ENCODE results near the gene EXOC6B.
"Not testable (repeated sequence)": the region's sequence is repeated elsewhere in the genome, so short reads cannot be mapped to it uniquely, and the experiment has no call there.

EXOC6B gene

GRCh38 chr2:72603481-72603880, 222.4 kb downstream of the EXOC6B start:
- H3K4me3 Mint-ChIP-seq: peak overlapping the region in 1 of 2 donors; percentile 33
- ATAC-seq: no peak
- H3K4me1 Mint-ChIP-seq: peaks cover 20% of the 10 kb centered on the region
- no peak for DNase-seq
- H3K27me3 Mint-ChIP-seq: no peaks in the 10 kb centered on the region
- H3K9me3 Mint-ChIP-seq: peaks cover 0 to 7% of the 10 kb centered on the region in 2 donors
- H3K27ac Mint-ChIP-seq: peak overlapping the region; percentile 28 to 90

- no peaks in the 10 kb centered on the region for H3K27me3 Mint-ChIP-seq
- no peak overlapping the region for H3K4me3 Mint-ChIP-seq
- H3K4me1 Mint-ChIP-seq: peaks cover 20% of the 10 kb centered on the region
- H3K27ac Mint-ChIP-seq: peak overlapping the region in 1 of 2 donors; percentile 35
- DNase-seq: no peak
- no peak for ATAC-seq
- no peaks in the 10 kb centered on the region for H3K9me3 Mint-ChIP-seq
Measured at GRCh38 chr2:72602711-72603110, 223.1 kb downstream of the EXOC6B start.

- H3K4me1 Mint-ChIP-seq: peaks cover 20% of the 10 kb centered on the region
- H3K27me3 Mint-ChIP-seq: no peaks in the 10 kb centered on the region
- H3K9me3 Mint-ChIP-seq: no peaks in the 10 kb centered on the region
- no peak overlapping the region for H3K4me3 Mint-ChIP-seq
- no peak overlapping the region for H3K27ac Mint-ChIP-seq
- ATAC-seq (no peak), DNase-seq (no peak)
Measured at GRCh38 chr2:72602095-72602494, 223.7 kb downstream of the EXOC6B start.

- not testable (repeated sequence) for H3K4me1 Mint-ChIP-seq, H3K9me3 Mint-ChIP-seq, ATAC-seq, H3K4me3 Mint-ChIP-seq, H3K27ac Mint-ChIP-seq, H3K27me3 Mint-ChIP-seq, DNase-seq
Measured at GRCh38 chr2:72583836-72584235, 242.0 kb downstream of the EXOC6B start.

GRCh38 chr2:72583376-72583775, 242.5 kb downstream of the EXOC6B start:
- peaks cover 0 to 7% of the 10 kb centered on the region in 2 donors for H3K9me3 Mint-ChIP-seq
- no peaks in the 10 kb centered on the region for H3K4me1 Mint-ChIP-seq
- H3K4me3 Mint-ChIP-seq: no peak overlapping the region
- H3K27me3 Mint-ChIP-seq: no peaks in the 10 kb centered on the region
- ATAC-seq: no peak
- DNase-seq: no peak
- H3K27ac Mint-ChIP-seq: no peak overlapping the region

- no peak for DNase-seq
- Mint-ChIP-seq H3K27me3 (no peaks in the 10 kb centered on the region), H3K27ac (peak overlapping the region in 1 of 2 donors; percentile 35), H3K4me1 (no peaks in the 10 kb centered on the region), H3K9me3 (peaks cover 0 to 7% of the 10 kb centered on the region in 2 donors), H3K4me3 (no peak overlapping the region)
- ATAC-seq: no peak
Measured at GRCh38 chr2:72581560-72582181, 244.2 kb downstream of the EXOC6B start.

- H3K4me1 Mint-ChIP-seq: no peaks in the 10 kb centered on the region
- no peak overlapping the region for H3K4me3 Mint-ChIP-seq
- no peak overlapping the region for H3K27ac Mint-ChIP-seq
- no peaks in the 10 kb centered on the region for H3K27me3 Mint-ChIP-seq
- H3K9me3 Mint-ChIP-seq: no peaks in the 10 kb centered on the region
- no peak for DNase-seq
- ATAC-seq: no peak
Measured at GRCh38 chr2:72579591-72580180, 246.1 kb downstream of the EXOC6B start.

- Mint-ChIP-seq H3K4me3 (no peak overlapping the region), H3K4me1 (no peaks in the 10 kb centered on the region), H3K27me3 (no peaks in the 10 kb centered on the region), H3K9me3 (no peaks in the 10 kb centered on the region), H3K27ac (no peak overlapping the region)
- ATAC-seq (no peak), DNase-seq (no peak)
Measured at GRCh38 chr2:72576861-72577260, 249.0 kb downstream of the EXOC6B start.

- no peaks in the 10 kb centered on the region for H3K27me3 Mint-ChIP-seq
- H3K4me1 Mint-ChIP-seq: no peaks in the 10 kb centered on the region
Measured at GRCh38 chr2:72576459-72576858, 249.4 kb downstream of the EXOC6B start.

GRCh38 chr2:72574886-72575285, 250.9 kb downstream of the EXOC6B start:
- DNase-seq (no peak), ATAC-seq (no peak)
- Mint-ChIP-seq H3K27ac (no peak overlapping the region), H3K9me3 (no peaks in the 10 kb centered on the region), H3K27me3 (no peaks in the 10 kb centered on the region), H3K4me1 (no peaks in the 10 kb centered on the region), H3K4me3 (no peak overlapping the region)

More at GRCh38 chr2:72576459-72576858, 249.4 kb downstream of the EXOC6B start:
- ATAC-seq (no peak), DNase-seq (no peak)
- Mint-ChIP-seq H3K4me3 (no peak overlapping the region), H3K9me3 (no peaks in the 10 kb centered on the region), H3K27ac (no peak overlapping the region)

- no peaks in the 10 kb centered on the region for H3K9me3 Mint-ChIP-seq
- no peak for DNase-seq
- no peak overlapping the region for H3K27ac Mint-ChIP-seq
- no peaks in the 10 kb centered on the region for H3K4me1 Mint-ChIP-seq
- H3K4me3 Mint-ChIP-seq: no peak overlapping the region
- H3K27me3 Mint-ChIP-seq: no peaks in the 10 kb centered on the region
- no peak for ATAC-seq
Measured at GRCh38 chr2:72573232-72573631, 252.6 kb downstream of the EXOC6B start.

GRCh38 chr2:72572501-72572900, 253.3 kb downstream of the EXOC6B start:
- Mint-ChIP-seq H3K4me1 (no peaks in the 10 kb centered on the region), H3K27me3 (no peaks in the 10 kb centered on the region), H3K4me3 (no peak overlapping the region), H3K9me3 (no peaks in the 10 kb centered on the region), H3K27ac (no peak overlapping the region)
- ATAC-seq (no peak), DNase-seq (no peak)

GRCh38 chr2:72570413-72570812, 255.4 kb downstream of the EXOC6B start:
- no peaks in the 10 kb centered on the region for H3K4me1 Mint-ChIP-seq
- ATAC-seq (no peak), DNase-seq (no peak)
- no peaks in the 10 kb centered on the region for H3K9me3 Mint-ChIP-seq
- no peak overlapping the region for H3K27ac Mint-ChIP-seq
- H3K4me3 Mint-ChIP-seq: no peak overlapping the region
- H3K27me3 Mint-ChIP-seq: no peaks in the 10 kb centered on the region

GRCh38 chr2:72562451-72563153, 263.2 kb downstream of the EXOC6B start:
- H3K4me1 Mint-ChIP-seq: no peaks in the 10 kb centered on the region
- no peaks in the 10 kb centered on the region for H3K9me3 Mint-ChIP-seq
- H3K27ac Mint-ChIP-seq: no peak overlapping the region
- no peak overlapping the region for H3K4me3 Mint-ChIP-seq
- DNase-seq: no peak
- ATAC-seq: no peak
- no peaks in the 10 kb centered on the region for H3K27me3 Mint-ChIP-seq

GRCh38 chr2:72561621-72562318, 264.1 kb downstream of the EXOC6B start:
- Mint-ChIP-seq H3K27me3 (no peaks in the 10 kb centered on the region), H3K27ac (no peak overlapping the region), H3K4me1 (no peaks in the 10 kb centered on the region), H3K4me3 (no peak overlapping the region), H3K9me3 (no peaks in the 10 kb centered on the region)
- ATAC-seq (no peak), DNase-seq (no peak)

- no peak for DNase-seq
- H3K4me3 Mint-ChIP-seq: no peak overlapping the region
- peak overlapping the region in 1 of 2 donors; percentile 27 for H3K27ac Mint-ChIP-seq
- peaks cover 0 to 6% of the 10 kb centered on the region in 2 donors for H3K9me3 Mint-ChIP-seq
- no peaks in the 10 kb centered on the region for H3K4me1 Mint-ChIP-seq
- H3K27me3 Mint-ChIP-seq: no peaks in the 10 kb centered on the region
- ATAC-seq: no peak
Measured at GRCh38 chr2:72555943-72556342, 269.9 kb downstream of the EXOC6B start.

Data from stimulated activated naive CD8-positive, alpha-beta T cell treated with anti-CD3 and anti-CD28 coated beads, Interleukin-15, amount 100 ng/mL, for 72 hours (primary cell).